NK-92 treated with Interleukin-12 subunit alpha and Interleukin-12 subunit beta, amount 100 ng/mL, for 24 hours (cell line): Measurements from ENCODE around the gene PDIK1L.
"Not testable (repeated sequence)": the region's sequence is repeated elsewhere in the genome, so short reads cannot be mapped to it uniquely, and the experiment has no call there.

ENCODE experiments used
- DNase-seq: peaks from one replicate; lab custom pipeline; 2025; lab: John Stamatoyannopoulos, UW

PDIK1L gene

GRCh38 chr1:26090893-26091292 is 20.7 kb upstream of the PDIK1L start:
- DNase-seq = no peak

GRCh38 chr1:26092422-26092821 is 19.2 kb upstream of the PDIK1L start:
- no peak for DNase-seq

- DNase-seq = not testable (repeated sequence)
Measured at GRCh38 chr1:26093569-26093968, 18.1 kb upstream of the PDIK1L start.

GRCh38 chr1:26094076-26094669 is 17.5 kb upstream of the PDIK1L start:
- DNase-seq = no peak

- no peak for DNase-seq
Measured at GRCh38 chr1:26094677-26095383, 16.8 kb upstream of the PDIK1L start.

- no peak for DNase-seq
Measured at GRCh38 chr1:26096471-26096870, 15.2 kb upstream of the PDIK1L start.

GRCh38 chr1:26097696-26098095 is 13.9 kb upstream of the PDIK1L start:
- DNase-seq = no peak

- DNase-seq = no peak
Measured at GRCh38 chr1:26098602-26099001, 13.0 kb upstream of the PDIK1L start.

- no peak for DNase-seq
Measured at GRCh38 chr1:26099780-26100179, 11.8 kb upstream of the PDIK1L start.

- DNase-seq = not testable (repeated sequence)
Measured at GRCh38 chr1:26100204-26100603, 11.4 kb upstream of the PDIK1L start.

GRCh38 chr1:26102119-26102518 is 9.5 kb upstream of the PDIK1L start:
- no peak for DNase-seq

GRCh38 chr1:26102526-26102925 is 9.1 kb upstream of the PDIK1L start:
- DNase-seq = no peak

- not testable (repeated sequence) for DNase-seq
Measured at GRCh38 chr1:26105226-26105548, 6.4 kb upstream of the PDIK1L start.

GRCh38 chr1:26109229-26110164 is 2.1 kb upstream of the PDIK1L start:
- DNase-seq = no peak

GRCh38 chr1:26110731-26111529 is 694 bp upstream of the PDIK1L start:
- peak; percentile 67 for DNase-seq

GRCh38 chr1:26112407-26112775 is 767 bp downstream of the PDIK1L start:
- no peak for DNase-seq

GRCh38 chr1:26114165-26114927 is 2.7 kb downstream of the PDIK1L start:
- no peak for DNase-seq

GRCh38 chr1:26119892-26120608 is 8.4 kb downstream of the PDIK1L start:
- DNase-seq = no peak

GRCh38 chr1:26121854-26122773 is 10.5 kb downstream of the PDIK1L start:
- DNase-seq = no peak
